BJ (cell line): ENCODE measurements around the gene DOCK6. TPM values are rescaled to one million over a fixed set of nuclear protein-coding genes. Genes with fewer than 3 reads are reported as not detected.

ENCODE experiments used
- CTCF ChIA-PET: fragments of 350-600 bp; formaldehyde crosslinking; extraction: SDS; loops from one replicate; lab custom pipeline; 2021; ENCODE audit warnings: antibody characterized with exemption, inconsistent platforms; lab: Yijun Ruan, JAX
- POLR2A ChIA-PET: fragments of 300-600 bp; sonication (Branson Sonifier 250); formaldehyde crosslinking; extraction: SDS; loops from one replicate; lab custom pipeline; 2021; ENCODE audit warnings: antibody characterized with exemption; lab: Charles Lee
- DNase-seq: peaks from one replicate; pipeline ENCODE4 v3.0.0-alpha.2; 2011; ENCODE audit warnings: low read depth
- H3K27me3 ChIP-seq: 2 replicates; pipeline ENCODE4 v1.6.0; 2011; ENCODE audit warnings: low read length; ENCODE audit not compliant: control insufficient read depth, insufficient read depth
- H3K36me3 ChIP-seq: 2 replicates; pipeline ENCODE4 v1.5.1; 2011; ENCODE audit warnings: low read length; ENCODE audit not compliant: control insufficient read depth, insufficient read depth
- H3K4me3 ChIP-seq: 2 replicates; pipeline ENCODE4 v1.5.1; 2011; ENCODE audit warnings: low read depth, mild to moderate bottlenecking, control low read depth, low read length
- polyA plus RNA-seq: library from polyadenylated mRNA; depleted of rRNA; stranded (reverse); fragments of >200 nt; gene quantifications from 2 replicates; pipeline ENCODE4 v1.2.3, GENCODE V29; 2011
- TF ChIP-seq, protein P1 (sequence below): IDR thresholded peaks from 2 replicates; pipeline ENCODE4 v1.5.1; 2011; ENCODE audit warnings: low read depth, mild to moderate bottlenecking, control low read depth, inconsistent platforms, low read length, moderate library complexity; ENCODE audit not compliant: insufficient read depth

Gene DOCK6
- polyA plus RNA-seq, 1 experiment = 15.2 TPM

DNA sequence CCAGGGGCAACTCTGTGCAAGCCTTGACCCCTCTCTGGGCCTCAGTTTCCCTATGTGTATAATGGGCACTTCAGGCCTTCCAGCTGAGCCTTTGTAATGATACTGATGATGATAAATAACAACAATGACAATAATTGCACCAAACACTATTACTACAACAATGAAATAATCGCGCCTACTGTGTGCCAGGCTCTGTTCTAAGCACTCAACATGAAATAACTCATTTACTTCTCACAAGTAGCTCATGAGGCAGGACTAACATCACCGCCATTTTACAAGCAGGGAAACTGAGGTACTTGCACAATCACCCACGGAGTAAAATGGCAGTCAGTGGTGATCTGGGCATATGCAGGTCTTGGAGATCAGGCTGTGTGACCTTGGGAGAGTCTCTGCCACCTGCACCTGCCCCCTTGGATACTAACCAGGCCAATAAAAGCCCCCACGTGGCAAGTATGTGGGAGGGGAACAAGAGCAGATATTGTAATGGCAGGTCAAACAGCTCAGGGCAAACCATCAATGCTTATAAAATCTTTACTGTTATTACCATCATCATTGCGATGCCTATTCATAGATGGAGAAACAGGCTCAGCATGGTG, 23.4 kb downstream of the DOCK6 start:
- CTCF ChIA-PET = no interaction called here
- TF ChIP-seq, protein P1, sequence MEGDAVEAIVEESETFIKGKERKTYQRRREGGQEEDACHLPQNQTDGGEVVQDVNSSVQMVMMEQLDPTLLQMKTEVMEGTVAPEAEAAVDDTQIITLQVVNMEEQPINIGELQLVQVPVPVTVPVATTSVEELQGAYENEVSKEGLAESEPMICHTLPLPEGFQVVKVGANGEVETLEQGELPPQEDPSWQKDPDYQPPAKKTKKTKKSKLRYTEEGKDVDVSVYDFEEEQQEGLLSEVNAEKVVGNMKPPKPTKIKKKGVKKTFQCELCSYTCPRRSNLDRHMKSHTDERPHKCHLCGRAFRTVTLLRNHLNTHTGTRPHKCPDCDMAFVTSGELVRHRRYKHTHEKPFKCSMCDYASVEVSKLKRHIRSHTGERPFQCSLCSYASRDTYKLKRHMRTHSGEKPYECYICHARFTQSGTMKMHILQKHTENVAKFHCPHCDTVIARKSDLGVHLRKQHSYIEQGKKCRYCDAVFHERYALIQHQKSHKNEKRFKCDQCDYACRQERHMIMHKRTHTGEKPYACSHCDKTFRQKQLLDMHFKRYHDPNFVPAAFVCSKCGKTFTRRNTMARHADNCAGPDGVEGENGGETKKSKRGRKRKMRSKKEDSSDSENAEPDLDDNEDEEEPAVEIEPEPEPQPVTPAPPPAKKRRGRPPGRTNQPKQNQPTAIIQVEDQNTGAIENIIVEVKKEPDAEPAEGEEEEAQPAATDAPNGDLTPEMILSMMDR = no peak
- Histone ChIP-seq H3K4me3 (no peak overlapping the region), H3K27me3 (no peaks in the 10 kb centered on the region), H3K36me3 (peaks cover 10% of the 10 kb centered on the region)
- DNase-seq = no peak
- POLR2A ChIA-PET = no interaction called here

DNA sequence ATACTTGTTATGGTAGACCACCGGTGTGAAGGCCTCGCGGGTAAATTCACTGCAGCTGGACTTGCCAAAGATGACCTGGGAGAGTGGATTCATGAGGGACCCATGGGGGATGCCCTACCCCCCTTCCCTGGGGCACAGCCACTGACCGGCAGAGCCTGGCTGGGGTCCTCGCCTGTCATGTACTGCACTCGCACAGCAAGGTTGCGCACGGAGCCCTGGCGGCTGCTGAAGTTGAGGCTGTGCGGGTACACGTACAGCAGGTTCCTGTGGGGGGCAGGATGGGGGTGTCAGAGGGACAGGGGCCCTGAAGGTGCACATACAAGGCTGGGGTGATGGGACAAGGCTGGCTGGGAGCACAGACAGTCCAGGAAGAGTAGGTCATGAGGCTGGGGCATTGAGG, 24.3 kb downstream of the DOCK6 start:
- POLR2A ChIA-PET = no interaction called here
- CTCF ChIA-PET = no interaction called here
- TF ChIP-seq, protein P1 = no peak
- Histone ChIP-seq H3K27me3 (no peaks in the 10 kb centered on the region), H3K36me3 (peaks cover 10% of the 10 kb centered on the region), H3K4me3 (no peak overlapping the region)
- DNase-seq = no peak

DNA sequence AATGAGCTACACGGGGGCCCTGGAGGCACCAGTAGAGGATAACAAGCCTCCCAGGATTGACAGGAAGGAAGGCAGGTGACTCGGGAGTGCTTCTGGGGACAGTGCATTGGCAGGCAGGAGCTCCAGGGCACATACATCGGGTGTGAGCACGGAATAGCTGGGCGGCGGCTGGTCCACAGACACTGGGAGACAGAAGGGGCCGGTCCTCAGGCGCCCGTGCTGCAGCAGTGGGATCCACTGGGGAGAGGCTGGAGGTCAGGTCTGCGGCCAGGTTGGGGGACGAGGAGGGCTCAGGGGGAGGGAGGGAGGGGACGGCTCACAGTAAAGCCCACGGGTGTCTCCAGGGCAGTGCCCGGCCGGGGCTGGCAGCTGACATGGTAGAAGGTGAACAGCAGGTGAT, 25.0 kb downstream of the DOCK6 start:
- ChIA-PET CTCF (interaction anchor here (0.6 to 0.9 kb wide), 2 partner anchors 48 to 245 kb away, joined by 3 to 4 read pairs; no protein-coding TSS in a partner anchor), POLR2A (no interaction called here)
- Histone ChIP-seq H3K27me3 (no peaks in the 10 kb centered on the region), H3K4me3 (no peak overlapping the region), H3K36me3 (peaks cover 9% of the 10 kb centered on the region)
- DNase-seq = no peak
- TF ChIP-seq, protein P1 = no peak

DNA sequence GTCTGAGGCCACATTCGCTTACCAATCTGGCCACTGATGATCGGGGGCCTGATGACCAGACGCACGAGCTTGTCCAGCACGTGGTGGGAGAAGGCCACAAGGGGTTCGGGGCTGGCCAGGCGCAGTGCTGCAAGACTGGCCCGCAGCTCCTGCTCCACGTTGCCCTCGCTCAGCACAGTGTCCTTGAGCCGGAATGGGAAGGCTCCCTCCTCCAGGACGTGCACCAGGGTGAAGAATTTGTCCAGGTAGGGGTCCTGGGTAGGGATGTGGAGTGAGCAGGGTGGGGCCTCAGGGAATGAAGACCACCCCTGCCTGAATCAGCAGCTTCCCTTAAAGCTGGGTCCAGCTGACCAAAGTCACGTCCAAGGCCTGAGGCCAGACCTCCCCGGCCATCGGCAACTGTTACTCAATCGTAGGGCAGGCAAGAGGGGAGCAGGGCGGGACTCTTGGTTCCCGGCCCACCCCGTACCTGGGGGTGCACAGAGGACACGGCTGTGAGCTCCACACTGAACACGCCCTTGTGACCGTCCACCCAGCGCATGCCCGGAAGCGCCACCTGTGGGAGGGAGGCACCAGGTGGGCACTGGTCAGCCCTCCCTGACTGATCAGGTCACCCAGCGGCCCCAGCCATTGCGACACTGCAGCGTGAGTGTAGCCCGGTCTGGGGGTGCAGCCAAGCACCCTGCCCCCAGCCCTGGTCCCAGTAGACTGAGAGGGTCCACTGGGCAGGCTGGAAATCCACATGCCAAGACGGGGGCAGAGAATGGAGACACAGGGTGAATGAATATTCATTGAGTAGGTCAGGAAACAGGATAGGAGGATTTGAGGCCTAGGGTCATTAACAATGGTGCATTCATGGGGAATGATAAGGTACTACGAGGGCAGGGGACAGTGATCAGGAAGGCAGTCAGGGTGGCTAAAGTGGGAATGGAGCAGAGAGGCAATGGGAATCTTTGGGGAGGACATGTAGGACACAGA, 25.7 kb downstream of the DOCK6 start:
- ChIA-PET CTCF (interaction anchor here (0.6 to 0.9 kb wide), 2 partner anchors 48 to 246 kb away, joined by 3 to 4 read pairs; no protein-coding TSS in a partner anchor), POLR2A (no interaction called here)
- TF ChIP-seq, protein P1 = no peak
- H3K27me3 ChIP-seq = no peaks in the 10 kb centered on the region
- peaks cover 12% of the 10 kb centered on the region for H3K36me3 ChIP-seq
- H3K4me3 ChIP-seq = no peak overlapping the region
- no peak for DNase-seq
